Measurements from ENCODE around the gene MICAL3.

Gene MICAL3

DNA sequence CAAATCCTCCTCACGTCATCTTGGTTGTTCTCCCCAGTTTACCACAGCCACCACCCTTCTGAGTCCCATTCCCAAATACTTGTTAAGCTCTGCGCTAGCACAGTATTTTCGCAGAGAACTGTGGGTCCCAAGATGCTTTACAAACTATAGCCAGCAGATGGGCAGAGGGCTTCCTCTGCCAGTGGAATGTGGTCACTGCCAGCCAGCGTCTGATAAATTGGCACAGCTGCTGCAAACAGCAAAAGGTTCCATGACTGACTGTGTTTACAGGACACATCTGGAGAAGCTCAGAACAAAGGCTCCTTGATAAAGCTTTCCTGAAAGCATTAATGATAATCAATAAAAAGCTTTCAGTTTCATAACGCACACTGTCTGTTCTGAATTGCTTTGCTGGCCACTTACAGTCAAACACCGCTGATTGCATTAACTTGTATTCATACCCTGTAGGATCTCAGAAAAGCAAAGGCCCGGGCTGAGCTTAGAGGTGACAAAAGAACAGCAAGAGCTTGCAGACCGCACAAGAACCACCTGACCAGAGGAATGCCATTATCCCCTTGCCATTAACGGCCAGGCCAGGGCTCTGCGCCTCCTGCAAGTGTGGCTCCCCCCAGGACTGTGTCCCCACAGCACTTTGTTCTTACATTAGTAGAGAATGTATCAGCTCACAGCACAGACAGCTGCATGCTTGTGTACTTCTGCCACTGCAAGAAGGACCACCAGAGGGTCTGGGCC is 120.6 kb downstream of the MICAL3 start:
- Histone ChIP-seq H3K9me2 (ENCODE audit: low read depth, low read length) (no peaks in the 10 kb centered on the region), H3K36me3 (ENCODE audit: insufficient read depth, low read length) (peaks cover 30% of the 10 kb centered on the region), H3F3A (ENCODE audit: insufficient read depth, low read length) (no peaks in the 10 kb centered on the region), H3K9me3 (ENCODE audit: low read length) (no peaks in the 10 kb centered on the region), H3K4me2 (ENCODE audit: low read length) (no peak overlapping the region), H3K4me1 (ENCODE audit: insufficient read depth, low read length, severe bottlenecking) (no peaks in the 10 kb centered on the region), H3K27me3 (ENCODE audit: insufficient read depth, low read length) (no peaks in the 10 kb centered on the region), H3K79me2 (ENCODE audit: insufficient read depth, low read length) (no peaks in the 10 kb centered on the region), H4K20me1 (ENCODE audit: insufficient read depth, low read length) (no peaks in the 10 kb centered on the region), H3K9ac (ENCODE audit: low read length) (no peak overlapping the region), H3K27ac (ENCODE audit: low read depth, low read length, poor library complexity, severe bottlenecking) (no peak overlapping the region), H2AFZ (ENCODE audit: low read length) (no peak overlapping the region), H3K4me3 (ENCODE audit: low read depth, low read length, poor library complexity, severe bottlenecking) (no peak overlapping the region)
- TF ChIP-seq, protein P1, sequence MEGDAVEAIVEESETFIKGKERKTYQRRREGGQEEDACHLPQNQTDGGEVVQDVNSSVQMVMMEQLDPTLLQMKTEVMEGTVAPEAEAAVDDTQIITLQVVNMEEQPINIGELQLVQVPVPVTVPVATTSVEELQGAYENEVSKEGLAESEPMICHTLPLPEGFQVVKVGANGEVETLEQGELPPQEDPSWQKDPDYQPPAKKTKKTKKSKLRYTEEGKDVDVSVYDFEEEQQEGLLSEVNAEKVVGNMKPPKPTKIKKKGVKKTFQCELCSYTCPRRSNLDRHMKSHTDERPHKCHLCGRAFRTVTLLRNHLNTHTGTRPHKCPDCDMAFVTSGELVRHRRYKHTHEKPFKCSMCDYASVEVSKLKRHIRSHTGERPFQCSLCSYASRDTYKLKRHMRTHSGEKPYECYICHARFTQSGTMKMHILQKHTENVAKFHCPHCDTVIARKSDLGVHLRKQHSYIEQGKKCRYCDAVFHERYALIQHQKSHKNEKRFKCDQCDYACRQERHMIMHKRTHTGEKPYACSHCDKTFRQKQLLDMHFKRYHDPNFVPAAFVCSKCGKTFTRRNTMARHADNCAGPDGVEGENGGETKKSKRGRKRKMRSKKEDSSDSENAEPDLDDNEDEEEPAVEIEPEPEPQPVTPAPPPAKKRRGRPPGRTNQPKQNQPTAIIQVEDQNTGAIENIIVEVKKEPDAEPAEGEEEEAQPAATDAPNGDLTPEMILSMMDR (IDR thresholded peaks at IDR 0.05; ENCODE audit: low read length), result no peak
- TF ChIP-seq EZH2 (IDR thresholded peaks at IDR 0.05; ENCODE audit: borderline replicate concordance, low read length), result no peak

DNA sequence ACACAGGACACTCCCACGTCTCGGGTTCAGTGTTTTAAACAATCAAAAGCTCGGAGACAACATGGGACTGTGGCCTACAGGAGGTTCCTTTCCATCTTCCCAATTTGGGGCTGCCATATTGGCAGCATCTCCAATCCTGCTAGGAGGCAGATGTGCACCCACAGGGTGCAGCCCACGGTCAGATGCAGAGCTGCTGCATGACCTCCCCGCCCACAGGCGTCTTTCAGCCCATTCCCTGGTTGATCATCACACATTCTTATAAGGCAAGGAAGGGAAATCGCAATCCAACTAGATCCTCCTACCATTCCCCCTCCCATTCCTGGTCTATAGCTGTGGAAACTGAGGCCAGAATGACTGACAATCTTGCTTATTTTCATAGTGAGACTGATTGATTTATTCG is 121.4 kb downstream of the MICAL3 start:
- Histone ChIP-seq H3K27me3 (ENCODE audit: insufficient read depth, low read length) (no peaks in the 10 kb centered on the region), H3K4me2 (ENCODE audit: low read length) (no peak overlapping the region), H3F3A (ENCODE audit: insufficient read depth, low read length) (no peaks in the 10 kb centered on the region), H3K9me3 (ENCODE audit: low read length) (no peaks in the 10 kb centered on the region), H3K9ac (ENCODE audit: low read length) (no peak overlapping the region), H3K4me1 (ENCODE audit: insufficient read depth, low read length, severe bottlenecking) (no peaks in the 10 kb centered on the region), H3K36me3 (ENCODE audit: insufficient read depth, low read length) (peaks cover 35% of the 10 kb centered on the region), H2AFZ (ENCODE audit: low read length) (no peak overlapping the region), H3K27ac (ENCODE audit: low read depth, low read length, poor library complexity, severe bottlenecking) (no peak overlapping the region), H3K4me3 (ENCODE audit: low read depth, low read length, poor library complexity, severe bottlenecking) (no peak overlapping the region), H3K79me2 (ENCODE audit: insufficient read depth, low read length) (no peaks in the 10 kb centered on the region), H4K20me1 (ENCODE audit: insufficient read depth, low read length) (no peaks in the 10 kb centered on the region), H3K9me2 (ENCODE audit: low read depth, low read length) (no peaks in the 10 kb centered on the region)
- TF ChIP-seq, protein P1 (IDR thresholded peaks at IDR 0.05; ENCODE audit: low read length), result no peak
- no peak for TF ChIP-seq EZH2 (IDR thresholded peaks at IDR 0.05; ENCODE audit: borderline replicate concordance, low read length)

DNA sequence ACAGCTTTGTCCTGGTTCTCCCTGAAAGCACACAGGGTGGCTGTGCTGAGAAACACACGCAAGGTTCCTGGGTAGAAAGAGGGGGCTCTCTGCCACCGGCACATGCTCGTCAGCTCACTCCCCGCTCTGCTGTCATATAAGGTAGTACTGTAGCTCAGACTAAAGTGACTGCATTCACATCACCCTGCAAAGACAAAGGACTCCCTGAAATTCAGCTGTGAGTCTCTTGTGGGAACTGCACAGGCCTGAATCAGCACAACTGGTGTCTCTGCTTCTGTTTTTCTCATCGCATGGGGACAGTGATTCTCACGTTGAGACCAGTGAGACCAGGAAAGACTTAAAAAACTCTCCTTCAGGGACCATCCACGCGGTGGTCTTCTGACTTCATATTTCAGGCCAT is 126.0 kb downstream of the MICAL3 start:
- no peak overlapping the region for H3K4me2 ChIP-seq (ENCODE audit: low read length)

More for the DNA sequence above, 126.0 kb downstream of the MICAL3 start:
- no peaks in the 10 kb centered on the region for H3K27me3 ChIP-seq (ENCODE audit: insufficient read depth, low read length)
- H3K9me2 ChIP-seq (ENCODE audit: low read depth, low read length), result no peaks in the 10 kb centered on the region
- H3K9me3 ChIP-seq (ENCODE audit: low read length), result no peaks in the 10 kb centered on the region
- H3K4me3 ChIP-seq (ENCODE audit: low read depth, low read length, poor library complexity, severe bottlenecking), result no peak overlapping the region
- no peak for TF ChIP-seq EZH2 (IDR thresholded peaks at IDR 0.05; ENCODE audit: borderline replicate concordance, low read length)
- TF ChIP-seq, protein P1 (IDR thresholded peaks at IDR 0.05; ENCODE audit: low read length), result no peak
- no peaks in the 10 kb centered on the region for H3K4me1 ChIP-seq (ENCODE audit: insufficient read depth, low read length, severe bottlenecking)
- H4K20me1 ChIP-seq (ENCODE audit: insufficient read depth, low read length), result no peaks in the 10 kb centered on the region
- H2AFZ ChIP-seq (ENCODE audit: low read length), result no peak overlapping the region
- no peaks in the 10 kb centered on the region for H3F3A ChIP-seq (ENCODE audit: insufficient read depth, low read length)
- H3K79me2 ChIP-seq (ENCODE audit: insufficient read depth, low read length), result no peaks in the 10 kb centered on the region
- H3K36me3 ChIP-seq (ENCODE audit: insufficient read depth, low read length), result peaks cover 23% of the 10 kb centered on the region
- H3K27ac ChIP-seq (ENCODE audit: low read depth, low read length, poor library complexity, severe bottlenecking), result no peak overlapping the region
- H3K9ac ChIP-seq (ENCODE audit: low read length), result no peak overlapping the region
